ENCODE data around the gene PARD3. TPM values are rescaled to one million over a fixed set of nuclear protein-coding genes. Genes with fewer than 3 reads are reported as not detected.

PARD3 gene
- polyA plus RNA-seq, 3 donors from 2014 or later, result 0.72 TPM; not detected in 2

- no peaks in the 10 kb centered on the region for H3K36me3 Mint-ChIP-seq
- no peak overlapping the region for H3K27ac Mint-ChIP-seq
- DNase-seq, result no peak
- peaks cover 0 to 2% (median 0%) of the 10 kb centered on the region in 3 donors for H3K27me3 Mint-ChIP-seq (ENCODE audit: low read depth in 3 of 3)
- H3K9me3 Mint-ChIP-seq, result no peaks in the 10 kb centered on the region
- no peaks in the 10 kb centered on the region for H3K4me1 Mint-ChIP-seq
- no peak overlapping the region for H3K4me3 Mint-ChIP-seq
These were observed 335.4 kb downstream of the PARD3 start for GRCh38 chr10:34479520-34480179.

DNA sequence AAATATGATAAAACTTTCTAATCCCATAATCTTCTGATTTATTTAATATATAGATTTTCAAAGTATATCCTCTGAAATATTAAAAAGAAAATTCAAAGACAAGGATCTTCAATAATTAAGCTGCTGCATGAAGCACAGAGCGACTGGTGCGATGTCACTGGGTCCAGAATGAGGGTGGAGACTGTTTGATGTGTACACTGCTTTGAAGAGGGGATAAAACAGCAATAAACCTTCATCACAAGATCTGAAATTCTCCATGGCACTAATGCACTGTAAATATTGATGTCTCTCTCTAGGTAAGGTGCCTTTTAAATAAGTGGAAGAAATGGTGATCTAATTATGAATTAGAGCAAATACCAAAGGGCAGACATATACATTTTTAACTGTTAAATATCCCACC is 337.8 kb downstream of the PARD3 start:
- Mint-ChIP-seq H3K9me3 (no peaks in the 10 kb centered on the region), H3K36me3 (no peaks in the 10 kb centered on the region), H3K27me3 (ENCODE audit: low read depth in 3 of 3) (peaks cover 0 to under 1% (median 0%) of the 10 kb centered on the region in 3 donors), H3K27ac (no peak overlapping the region), H3K4me3 (no peak overlapping the region), H3K4me1 (no peaks in the 10 kb centered on the region)
- no peak for DNase-seq

DNA sequence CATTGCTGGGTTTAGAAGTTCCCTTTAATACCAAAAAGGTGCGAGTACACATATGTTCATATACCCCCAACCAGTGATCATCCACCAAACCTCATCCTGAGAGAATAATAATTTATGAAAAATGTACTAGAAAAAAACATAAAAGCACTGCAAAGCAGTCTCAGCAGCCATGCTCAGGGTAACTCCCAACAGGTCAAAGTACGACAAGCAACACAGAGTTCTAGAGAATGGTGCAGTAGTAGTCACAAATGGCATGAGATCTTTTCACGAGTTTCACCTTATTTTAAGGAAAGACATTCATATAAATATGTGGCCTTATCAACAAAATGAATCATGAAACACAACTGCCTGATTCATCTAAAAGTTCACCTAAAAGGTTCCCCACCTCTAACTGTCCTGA is 338.5 kb downstream of the PARD3 start:
- no peak overlapping the region for H3K4me3 Mint-ChIP-seq
- no peak overlapping the region for H3K27ac Mint-ChIP-seq
- no peak for DNase-seq
- no peaks in the 10 kb centered on the region for H3K9me3 Mint-ChIP-seq
- no peaks in the 10 kb centered on the region for H3K36me3 Mint-ChIP-seq
- H3K4me1 Mint-ChIP-seq, result no peaks in the 10 kb centered on the region
- H3K27me3 Mint-ChIP-seq (ENCODE audit: low read depth in 3 of 3), result no peaks in the 10 kb centered on the region

DNA sequence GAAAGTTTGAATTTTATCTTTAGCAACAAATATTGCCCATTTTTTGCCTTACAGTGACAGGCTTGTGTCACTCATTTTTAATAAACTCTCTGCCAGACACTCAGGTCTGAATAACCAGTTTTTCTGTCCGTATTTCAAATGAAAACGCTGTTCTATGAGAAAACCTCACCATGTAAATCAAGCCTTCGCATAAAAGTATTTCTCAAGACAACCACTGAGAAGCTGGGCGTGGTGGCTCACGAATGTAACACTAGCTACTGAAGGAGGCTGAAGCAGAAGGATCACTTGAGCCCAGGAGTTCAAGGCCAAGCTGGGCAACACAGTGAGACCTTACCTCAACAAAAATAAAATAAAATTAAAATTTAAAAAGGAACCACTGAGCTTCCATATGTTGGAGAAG is 339.3 kb downstream of the PARD3 start:
- H3K36me3 Mint-ChIP-seq, result no peaks in the 10 kb centered on the region
- H3K4me1 Mint-ChIP-seq, result no peaks in the 10 kb centered on the region
- DNase-seq, result no peak
- no peak overlapping the region for H3K4me3 Mint-ChIP-seq
- no peak overlapping the region for H3K27ac Mint-ChIP-seq
- H3K9me3 Mint-ChIP-seq, result no peaks in the 10 kb centered on the region
- no peaks in the 10 kb centered on the region for H3K27me3 Mint-ChIP-seq (ENCODE audit: low read depth in 3 of 3)

DNA sequence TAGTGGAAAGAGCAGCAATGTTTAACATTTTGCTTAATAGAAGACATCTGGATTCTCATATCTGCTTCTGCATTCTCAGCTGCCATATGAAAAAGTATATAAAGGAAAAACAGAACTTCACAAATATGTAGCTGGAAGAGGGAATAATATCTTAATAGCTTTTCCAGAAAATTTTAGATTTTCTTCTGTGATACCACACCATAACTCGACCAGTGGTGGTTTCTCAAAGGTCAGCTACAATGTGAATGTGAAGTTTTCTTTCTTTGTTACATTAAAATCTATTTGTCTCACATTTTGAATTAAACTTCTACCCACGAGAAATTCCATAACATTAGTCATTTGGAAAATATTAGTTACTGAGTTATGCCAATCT is 339.8 kb downstream of the PARD3 start:
- no peak for DNase-seq
- Mint-ChIP-seq H3K27ac (no peak overlapping the region), H3K9me3 (no peaks in the 10 kb centered on the region), H3K4me1 (no peaks in the 10 kb centered on the region), H3K4me3 (no peak overlapping the region), H3K36me3 (no peaks in the 10 kb centered on the region), H3K27me3 (ENCODE audit: low read depth in 3 of 3) (no peaks in the 10 kb centered on the region)

DNA sequence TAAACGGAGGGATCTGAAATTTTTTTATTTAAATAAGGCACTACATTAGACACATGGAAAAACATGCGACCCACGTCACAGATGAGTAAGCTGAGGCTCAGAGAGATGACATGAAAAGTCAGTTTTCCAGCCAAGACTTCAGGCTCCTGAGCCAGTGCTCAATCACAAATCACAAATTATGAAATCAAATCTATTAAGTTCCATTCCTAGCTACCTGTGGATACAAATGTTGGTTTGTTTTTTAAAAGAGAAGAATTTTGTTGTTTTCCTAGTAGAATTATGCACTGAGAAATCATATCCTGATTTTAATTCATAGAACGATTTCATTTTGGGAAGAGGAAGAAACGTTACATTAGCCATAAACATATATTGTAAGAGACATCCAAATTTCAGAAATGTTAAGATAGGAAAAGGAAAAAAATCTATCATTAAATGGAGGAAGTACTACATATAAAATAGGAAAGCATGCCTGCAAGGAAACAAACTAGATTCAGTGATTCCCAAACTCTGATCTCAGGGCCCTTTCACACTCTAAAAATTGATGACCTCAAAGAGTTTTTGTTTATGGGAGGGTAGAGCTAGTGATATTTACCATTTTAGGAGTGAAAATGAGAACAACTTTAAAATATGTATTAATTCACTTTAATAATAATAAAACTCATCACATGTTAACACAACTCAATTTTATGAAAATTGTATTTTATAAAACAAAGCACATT is 340.4 kb downstream of the PARD3 start:
- peaks cover 0 to 3% (median 0%) of the 10 kb centered on the region in 3 donors for H3K36me3 Mint-ChIP-seq
- H3K27ac Mint-ChIP-seq, result no peak overlapping the region
- peaks cover 0 to 3% (median 0%) of the 10 kb centered on the region in 3 donors for H3K27me3 Mint-ChIP-seq (ENCODE audit: low read depth in 3 of 3)
- H3K4me1 Mint-ChIP-seq, result no peaks in the 10 kb centered on the region
- DNase-seq, result no peak
- no peaks in the 10 kb centered on the region for H3K9me3 Mint-ChIP-seq
- no peak overlapping the region for H3K4me3 Mint-ChIP-seq

DNA sequence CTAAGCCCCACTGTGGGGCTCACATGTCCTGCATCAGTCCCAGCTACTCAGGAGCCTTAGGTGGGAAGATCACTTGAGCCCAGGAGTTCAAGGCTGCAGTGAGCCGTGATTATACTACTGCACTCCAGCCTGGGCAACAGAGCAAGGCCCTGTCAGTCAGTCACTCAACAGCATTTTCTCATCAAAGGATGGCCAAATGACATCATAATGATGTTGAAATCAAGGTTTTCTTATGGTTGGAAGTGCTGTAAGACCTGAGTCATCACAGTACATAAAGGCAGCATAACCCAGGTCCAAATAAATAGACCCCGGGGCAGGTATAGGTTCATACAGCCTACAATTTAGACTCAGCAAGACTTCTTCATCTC is 341.1 kb downstream of the PARD3 start:
- DNase-seq, result no peak
- Mint-ChIP-seq H3K27ac (no peak overlapping the region), H3K27me3 (ENCODE audit: low read depth in 3 of 3) (peaks cover 0 to 3% (median 0%) of the 10 kb centered on the region in 3 donors), H3K9me3 (no peaks in the 10 kb centered on the region), H3K4me1 (no peaks in the 10 kb centered on the region), H3K36me3 (peaks cover 0 to 3% (median 0%) of the 10 kb centered on the region in 3 donors), H3K4me3 (no peak overlapping the region)

DNA sequence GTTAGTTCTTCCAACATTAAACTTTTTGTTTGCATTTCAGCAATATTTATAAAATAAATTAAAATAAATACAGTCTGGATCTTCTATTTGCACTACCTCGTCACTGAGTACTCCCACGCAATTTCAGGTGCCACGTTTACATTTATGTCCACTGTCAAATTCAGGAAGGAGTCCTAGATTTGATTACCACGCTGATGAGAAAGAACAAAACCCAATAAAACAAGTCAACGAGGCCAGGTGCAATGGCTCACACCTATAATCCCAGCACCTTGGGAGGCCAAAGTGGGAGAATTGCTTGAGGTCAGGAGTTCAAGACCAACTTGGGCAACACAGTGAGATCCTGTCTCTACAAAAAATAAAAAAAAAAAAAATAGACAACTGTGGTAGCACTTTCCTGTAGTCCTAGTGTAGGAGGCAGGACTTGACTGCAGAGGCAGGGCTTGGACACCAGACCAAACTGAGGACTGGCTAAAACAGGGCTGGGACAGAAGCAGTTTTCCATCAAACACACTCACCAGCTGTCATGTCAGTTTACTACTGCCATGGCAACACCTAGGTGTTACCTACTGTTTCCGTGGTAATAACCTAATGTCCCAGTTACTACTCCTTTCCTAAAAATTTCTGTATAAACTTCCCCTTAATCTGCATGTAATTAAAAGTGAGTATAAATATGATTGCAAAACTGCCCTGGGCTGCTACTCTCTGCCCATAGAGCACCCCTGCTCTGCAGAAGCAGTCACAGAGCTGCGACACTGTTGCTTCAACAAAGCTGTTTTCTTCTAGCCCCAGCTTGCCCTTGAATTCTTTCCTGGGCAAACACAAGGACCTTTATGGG is 341.7 kb downstream of the PARD3 start:
- Mint-ChIP-seq H3K4me3 (no peak overlapping the region), H3K36me3 (peaks cover 0 to 3% (median 0%) of the 10 kb centered on the region in 3 donors), H3K9me3 (no peaks in the 10 kb centered on the region), H3K27me3 (ENCODE audit: low read depth in 3 of 3) (peaks cover 0 to 6% (median 0%) of the 10 kb centered on the region in 3 donors), H3K27ac (no peak overlapping the region), H3K4me1 (no peaks in the 10 kb centered on the region)
- no peak for DNase-seq

GRCh38 chr10:34470307-34470706 is 344.8 kb downstream of the PARD3 start:
- no peak overlapping the region for H3K27ac Mint-ChIP-seq
- H3K9me3 Mint-ChIP-seq, result no peaks in the 10 kb centered on the region
- no peak for DNase-seq
- no peak overlapping the region for H3K4me3 Mint-ChIP-seq
- H3K27me3 Mint-ChIP-seq (ENCODE audit: low read depth in 3 of 3), result peaks cover 0 to 6% (median 0%) of the 10 kb centered on the region in 3 donors
- H3K4me1 Mint-ChIP-seq, result no peaks in the 10 kb centered on the region
- H3K36me3 Mint-ChIP-seq, result peaks cover 0 to 3% (median 0%) of the 10 kb centered on the region in 3 donors

- Mint-ChIP-seq H3K9me3 (no peaks in the 10 kb centered on the region), H3K27me3 (ENCODE audit: low read depth in 3 of 3) (peaks cover 0 to 6% (median 0%) of the 10 kb centered on the region in 3 donors), H3K4me3 (no peak overlapping the region)
These were observed 345.6 kb downstream of the PARD3 start for GRCh38 chr10:34469446-34469845.

GRCh38 chr10:34467902-34468301 is 347.2 kb downstream of the PARD3 start:
- Mint-ChIP-seq H3K9me3 (peaks cover 0 to 3% (median 0%) of the 10 kb centered on the region in 6 donors), H3K36me3 (peaks cover 0 to 3% (median 0%) of the 10 kb centered on the region in 3 donors), H3K4me1 (no peaks in the 10 kb centered on the region), H3K4me3 (no peak overlapping the region), H3K27me3 (ENCODE audit: low read depth in 3 of 3) (peaks cover 0 to 6% (median 0%) of the 10 kb centered on the region in 3 donors), H3K27ac (no peak overlapping the region)
- no peak for DNase-seq

More at GRCh38 chr10:34469446-34469845, 345.6 kb downstream of the PARD3 start:
- peaks cover 0 to 3% (median 0%) of the 10 kb centered on the region in 3 donors for H3K36me3 Mint-ChIP-seq
- no peak for DNase-seq
- H3K4me1 Mint-ChIP-seq, result no peaks in the 10 kb centered on the region
- no peak overlapping the region for H3K27ac Mint-ChIP-seq

- no peak overlapping the region for H3K4me3 Mint-ChIP-seq
- H3K9me3 Mint-ChIP-seq, result peaks cover 0 to 3% (median 0%) of the 10 kb centered on the region in 6 donors
- H3K36me3 Mint-ChIP-seq, result peaks cover 0 to 3% (median 0%) of the 10 kb centered on the region in 3 donors
- peaks cover 0 to 6% (median 1%) of the 10 kb centered on the region in 3 donors for H3K27me3 Mint-ChIP-seq (ENCODE audit: low read depth in 3 of 3)
- H3K27ac Mint-ChIP-seq, result no peak overlapping the region
- no peak for DNase-seq
- no peaks in the 10 kb centered on the region for H3K4me1 Mint-ChIP-seq
These were observed 347.7 kb downstream of the PARD3 start for GRCh38 chr10:34467364-34467763.

DNA sequence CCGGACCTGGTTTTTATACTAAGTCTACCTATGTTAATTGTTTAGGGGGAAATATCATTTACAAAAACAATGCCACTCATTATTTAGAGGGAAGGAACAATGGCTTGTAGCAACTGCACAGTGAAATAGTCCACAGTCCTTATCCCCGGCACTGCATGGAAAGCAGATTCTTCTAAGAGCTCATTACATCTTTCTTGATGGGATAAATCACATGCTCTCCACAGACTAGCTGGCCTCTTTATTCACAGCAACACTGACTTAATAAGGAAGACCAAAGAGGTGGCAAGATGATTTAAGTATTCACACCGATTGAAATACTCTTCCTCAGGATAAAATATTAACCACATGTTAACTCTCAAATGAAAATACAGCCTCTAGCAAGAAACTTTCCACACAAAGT is 349.4 kb downstream of the PARD3 start:
- H3K4me1 Mint-ChIP-seq, result no peaks in the 10 kb centered on the region
- peaks cover 0 to 3% (median 0%) of the 10 kb centered on the region in 6 donors for H3K9me3 Mint-ChIP-seq
- no peak overlapping the region for H3K27ac Mint-ChIP-seq
- peaks cover 0 to 6% (median 2%) of the 10 kb centered on the region in 3 donors for H3K27me3 Mint-ChIP-seq (ENCODE audit: low read depth in 3 of 3)
- H3K36me3 Mint-ChIP-seq, result peaks cover 0 to 3% (median 0%) of the 10 kb centered on the region in 3 donors
- no peak for DNase-seq
- no peak overlapping the region for H3K4me3 Mint-ChIP-seq

GRCh38 chr10:34464591-34464990 is 350.5 kb downstream of the PARD3 start:
- Mint-ChIP-seq H3K36me3 (no peaks in the 10 kb centered on the region), H3K4me1 (no peaks in the 10 kb centered on the region), H3K4me3 (no peak overlapping the region), H3K27ac (no peak overlapping the region), H3K9me3 (peaks cover 0 to 3% (median 0%) of the 10 kb centered on the region in 6 donors), H3K27me3 (ENCODE audit: low read depth in 3 of 3) (peaks cover 0 to 3% (median 2%) of the 10 kb centered on the region in 3 donors)
- DNase-seq, result no peak
